Stimulated activated CD4-positive, alpha-beta T cell treated with anti-CD3 and anti-CD28 coated beads, TNF-alpha, amount 100 ng/mL, for 4 hours (primary cell): ENCODE results near the gene SPACA5.
"Not testable (repeated sequence)": the region's sequence is repeated elsewhere in the genome, so short reads cannot be mapped to it uniquely, and the experiment has no call there.

Experiments
- DNase-seq, 3 experiments: peaks; one replicate each; pipeline ENCODE4 v3.0.0-alpha.2; 2020; ENCODE audit warnings: low read depth in 3 of 3

The SPACA5 gene

GRCh38 chrX:48021026-48021900 is 14.5 kb downstream of the SPACA5 start:
- DNase-seq, result peak; percentile 50 to 62 (median 55)

- no peak for DNase-seq
These were observed 15.3 kb downstream of the SPACA5 start for GRCh38 chrX:48022100-48022499.

- DNase-seq, result no peak
These were observed 15.9 kb downstream of the SPACA5 start for GRCh38 chrX:48022738-48023137.

GRCh38 chrX:48025561-48025960 is 18.8 kb downstream of the SPACA5 start:
- no peak for DNase-seq

GRCh38 chrX:48027545-48027944 is 20.8 kb downstream of the SPACA5 start:
- DNase-seq, result not testable (repeated sequence)

- DNase-seq, result no peak
These were observed 21.3 kb downstream of the SPACA5 start for GRCh38 chrX:48028091-48028490.

GRCh38 chrX:48030237-48030636 is 23.4 kb downstream of the SPACA5 start:
- no peak for DNase-seq

- DNase-seq, result not testable (repeated sequence)
These were observed 23.9 kb downstream of the SPACA5 start for GRCh38 chrX:48030641-48031173.

GRCh38 chrX:48035891-48036290 is 29.1 kb downstream of the SPACA5 start:
- no peak for DNase-seq

GRCh38 chrX:48043056-48043455 is 36.3 kb downstream of the SPACA5 start:
- no peak for DNase-seq

- no peak for DNase-seq
These were observed 38.9 kb downstream of the SPACA5 start for GRCh38 chrX:48045410-48046311.

- no peak for DNase-seq
These were observed 40.1 kb downstream of the SPACA5 start for GRCh38 chrX:48046846-48047245.

- DNase-seq, result no peak
These were observed 52.0 kb downstream of the SPACA5 start for GRCh38 chrX:48058621-48059295.

GRCh38 chrX:48059296-48059639 is 52.5 kb downstream of the SPACA5 start:
- no peak for DNase-seq
